Stimulated activated CD4-positive, alpha-beta T cell treated with anti-CD3 and anti-CD28 coated beads, Interleukin-2, amount 100 ng/mL, for 24 hours (primary cell): ENCODE data around the gene ETS1.
A peak's percentile ranks its signal among the peaks of the same experiment; 100 is the strongest.
"Not testable (repeated sequence)": the region's sequence is repeated elsewhere in the genome, so short reads cannot be mapped to it uniquely, and the experiment has no call there.

Source experiments
- DNase-seq, 2 donors: peaks; one replicate each; pipeline ENCODE4 v3.0.0-alpha.2; 2020

Gene ETS1

DNA sequence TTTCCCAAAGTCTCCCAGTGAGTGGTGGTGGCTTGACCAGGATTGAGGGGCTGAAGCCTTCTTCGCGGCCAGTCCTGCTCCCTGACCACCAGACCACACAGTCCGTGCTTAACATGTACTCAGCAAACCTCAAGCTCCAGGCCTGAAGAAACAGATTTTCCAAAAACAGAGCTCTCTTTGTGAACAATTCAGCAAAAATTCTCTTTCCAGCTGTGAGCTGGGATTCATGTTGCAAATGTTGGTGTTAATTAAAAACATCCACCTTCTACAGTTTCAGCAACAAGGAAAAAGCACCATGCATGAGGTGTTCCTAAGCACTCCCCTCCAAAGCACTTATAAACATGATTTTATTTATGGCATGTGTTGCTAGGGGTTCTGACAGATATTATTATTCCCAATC, 129.5 kb downstream of the ETS1 start:
- no peak for DNase-seq

DNA sequence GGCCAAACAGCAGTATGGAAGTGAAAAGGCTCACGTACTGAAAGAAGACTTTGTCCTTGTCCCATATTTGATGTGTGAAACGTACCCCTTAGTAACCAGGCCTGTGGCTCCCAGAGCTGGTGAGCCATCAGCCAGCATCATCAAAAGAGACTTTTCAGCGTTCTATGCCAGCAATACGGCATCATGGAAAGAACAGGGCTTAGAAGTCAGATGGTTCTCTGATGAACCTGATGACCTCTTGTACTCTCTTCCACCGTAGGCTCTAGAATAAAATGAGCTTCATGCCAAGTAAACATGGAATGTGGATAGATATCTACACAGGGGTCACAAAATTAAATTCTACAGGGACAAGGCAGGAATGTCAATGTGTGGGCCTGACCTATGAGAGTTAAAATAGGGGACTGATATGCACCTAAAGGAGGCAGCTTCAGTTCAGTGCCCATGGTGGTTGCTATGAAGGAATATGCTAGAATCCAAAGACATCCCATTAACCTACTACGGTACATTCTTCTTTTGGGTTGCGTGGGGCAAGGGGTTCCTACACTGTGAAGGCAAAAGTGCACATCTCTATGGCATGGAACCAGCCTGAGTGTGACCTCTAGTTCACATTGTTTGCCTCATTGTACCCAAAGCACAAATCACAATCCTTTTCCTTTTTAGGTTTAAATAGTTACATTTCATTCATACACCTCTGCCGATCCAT, 130.6 kb downstream of the ETS1 start:
- no peak for DNase-seq

DNA sequence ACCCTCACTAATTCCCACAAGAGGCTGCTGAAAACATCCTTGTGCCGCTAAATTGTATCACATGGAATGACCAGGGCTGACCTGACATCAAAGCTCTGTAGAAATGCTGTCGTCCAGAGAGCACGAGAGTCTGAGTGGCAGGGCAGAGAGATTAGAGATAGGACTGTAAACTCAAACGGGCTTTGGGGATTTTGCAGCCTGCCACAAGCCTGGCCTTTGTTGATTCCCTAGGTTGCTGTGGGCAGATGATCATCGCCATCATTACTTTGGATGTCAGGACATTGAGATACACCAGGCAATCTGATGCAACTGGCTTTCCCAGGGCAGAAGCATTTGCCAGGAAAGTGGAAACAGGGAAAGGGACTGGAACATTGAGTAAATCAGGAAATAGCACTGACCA, 131.6 kb downstream of the ETS1 start:
- no peak for DNase-seq

DNA sequence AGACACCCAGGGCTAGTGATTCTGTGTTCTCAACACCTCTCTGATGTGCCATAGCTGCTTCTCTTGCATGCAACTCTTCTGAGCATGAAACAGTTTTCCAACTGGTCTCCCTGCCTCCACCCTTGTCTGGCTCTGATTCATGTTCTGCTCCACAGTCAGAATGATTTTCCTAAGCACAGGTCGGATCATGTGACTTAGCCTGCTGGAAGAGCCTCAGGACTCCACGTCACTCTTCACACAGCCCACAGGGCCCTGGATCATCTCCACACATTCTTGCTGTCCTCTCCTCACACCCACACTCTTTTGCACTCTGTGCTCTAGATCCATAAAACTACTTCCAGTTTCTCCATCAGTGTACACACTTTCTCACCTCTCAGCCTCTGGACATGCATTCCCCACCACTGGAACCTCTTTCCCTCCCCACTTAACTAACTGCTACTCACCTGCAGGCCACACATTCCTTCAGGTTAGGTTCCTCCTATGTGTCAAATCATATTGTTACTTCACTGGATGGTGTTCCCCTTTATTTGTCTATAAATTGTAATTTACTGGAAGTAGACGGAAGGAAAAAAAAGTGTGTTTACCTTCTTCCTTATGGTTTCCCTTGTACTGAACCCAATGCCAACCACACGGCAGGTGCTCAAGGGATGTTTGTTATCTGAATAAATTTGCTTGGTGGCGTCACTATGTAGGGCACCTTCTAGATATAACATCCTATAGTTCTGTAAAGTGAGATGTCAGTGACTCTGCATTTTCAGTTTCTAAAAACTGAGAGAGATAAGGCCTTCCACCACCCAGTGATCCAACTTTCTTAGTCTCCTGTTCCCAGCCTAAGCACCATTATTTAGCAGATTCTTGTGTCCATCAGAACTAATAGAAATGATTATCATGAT, 133.7 kb downstream of the ETS1 start:
- no peak for DNase-seq

DNA sequence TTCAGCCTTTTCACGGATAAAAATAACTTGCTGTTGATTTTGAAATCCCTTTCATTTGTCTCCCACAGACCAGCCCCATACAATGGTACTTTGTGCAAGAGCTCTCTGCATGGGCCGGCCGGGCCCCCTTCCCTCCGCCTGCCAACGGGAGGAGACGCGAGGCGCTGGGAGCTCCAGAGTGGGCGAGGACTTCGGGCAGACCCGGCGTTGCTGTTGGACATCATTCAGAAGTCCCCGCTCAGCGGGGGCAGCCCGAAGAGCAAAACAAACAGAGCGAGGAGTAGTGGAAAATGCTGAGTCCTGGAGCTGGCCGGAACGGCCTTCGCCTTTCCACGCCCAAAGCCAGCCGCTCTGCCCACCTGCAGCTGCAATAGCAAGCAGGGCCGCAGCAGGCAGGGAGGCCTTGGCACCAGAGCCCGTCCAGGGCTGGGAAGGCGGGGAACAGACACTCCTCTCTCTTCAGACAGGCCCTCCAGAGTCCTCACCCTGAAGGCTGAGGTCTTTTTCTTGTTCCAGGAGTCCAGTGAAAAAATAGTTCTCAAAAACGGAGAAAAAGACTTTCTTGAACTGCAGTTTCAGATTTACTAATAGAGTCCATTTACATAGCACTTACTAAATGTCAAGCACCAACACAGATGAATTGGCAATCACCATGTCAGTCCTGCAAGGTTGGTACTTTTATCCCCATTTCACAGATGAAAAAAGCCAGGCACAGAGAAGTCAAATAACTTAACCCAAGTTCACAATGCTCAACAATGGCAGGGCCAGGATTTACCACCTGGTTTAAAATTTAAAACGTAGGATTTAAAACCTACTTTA, 135.5 kb downstream of the ETS1 start:
- DNase-seq, result no peak

DNA sequence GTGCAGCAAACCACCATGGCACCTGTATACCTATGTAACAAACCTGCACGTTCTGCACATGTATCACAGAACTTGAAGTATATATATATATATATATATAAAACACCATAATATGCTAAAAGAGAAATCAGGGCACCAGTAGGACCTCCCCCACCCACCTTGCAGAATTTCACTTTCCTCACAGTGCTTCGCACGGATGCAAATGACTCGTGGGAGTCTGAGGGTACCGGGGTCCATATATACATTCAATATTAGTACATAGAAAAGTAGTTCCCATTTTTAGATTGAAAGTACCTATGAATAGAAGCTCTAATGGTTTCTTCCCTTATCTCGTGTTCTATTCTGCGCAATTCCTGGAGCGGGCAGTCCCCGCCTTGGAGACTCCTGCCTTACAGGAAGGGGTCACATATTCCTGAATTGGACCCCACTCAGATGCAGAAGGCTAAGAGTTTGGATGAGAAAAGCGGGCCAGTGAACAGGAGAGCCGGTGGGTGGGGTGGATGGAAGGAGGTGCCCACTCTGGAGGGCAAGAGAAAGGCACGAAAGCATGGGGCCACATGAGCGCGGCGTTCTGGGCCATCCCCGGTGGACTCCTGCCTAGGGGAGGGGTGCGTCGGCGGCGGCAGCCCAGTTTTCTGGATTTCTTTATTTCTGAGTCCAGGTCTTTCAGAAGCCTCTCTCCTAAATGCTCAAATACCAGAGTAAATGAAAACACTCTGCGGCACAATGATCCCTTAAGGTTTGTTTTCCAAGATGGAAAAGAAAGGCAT, 136.3 kb downstream of the ETS1 start:
- DNase-seq, result no peak

DNA sequence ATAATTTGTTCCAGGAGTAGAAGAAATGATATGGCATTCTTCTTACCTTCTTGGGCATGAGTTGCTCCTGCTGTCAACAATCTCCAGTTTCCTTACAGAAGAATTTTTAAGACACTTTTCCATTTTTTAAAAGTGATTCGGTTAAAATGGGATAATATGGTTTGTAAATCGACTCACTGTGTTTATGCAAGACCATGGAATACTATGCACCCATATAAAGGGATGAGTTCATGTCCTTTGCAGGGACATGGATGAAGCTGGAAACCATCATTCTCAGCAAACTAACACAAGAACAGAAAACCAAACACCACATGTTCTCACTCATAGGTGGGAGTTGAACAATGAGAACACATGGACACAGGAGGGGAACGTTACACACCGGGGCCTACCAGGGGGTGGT, 136.9 kb downstream of the ETS1 start:
- not testable (repeated sequence) for DNase-seq

DNA sequence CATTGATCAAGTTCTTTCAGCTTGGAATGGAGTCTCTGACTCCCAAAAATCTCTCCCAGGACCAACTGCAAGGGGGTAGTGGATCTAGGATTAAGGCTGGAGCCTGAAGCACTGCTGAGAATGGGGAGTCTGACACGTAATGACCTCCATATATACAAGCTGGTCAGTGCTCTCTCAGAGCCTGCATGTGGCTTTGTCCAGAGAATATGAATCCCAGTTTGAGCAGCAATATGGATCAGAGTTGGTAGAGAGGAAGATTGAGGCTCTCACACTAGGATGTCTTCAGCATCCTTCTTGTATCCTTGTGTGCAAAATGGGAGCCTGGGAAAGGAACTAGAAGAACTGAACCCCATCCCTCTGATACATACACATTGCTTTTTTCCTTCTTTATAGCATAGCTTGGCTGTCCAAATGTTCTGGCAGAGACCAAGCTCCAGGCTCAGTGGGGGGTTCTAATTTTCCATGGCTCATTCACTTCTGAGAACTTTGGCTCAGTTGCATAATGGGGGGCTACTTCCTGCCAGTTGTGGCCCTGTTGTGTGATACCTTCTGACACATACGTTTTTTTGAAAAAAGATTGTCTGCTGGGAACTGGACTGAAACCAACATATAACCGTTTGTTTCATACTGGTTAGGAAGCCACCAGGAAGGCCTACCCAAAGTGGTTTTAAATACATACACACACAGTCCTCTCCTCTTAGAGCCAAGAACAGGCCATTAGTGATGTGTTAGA, 138.2 kb downstream of the ETS1 start:
- no peak for DNase-seq

DNA sequence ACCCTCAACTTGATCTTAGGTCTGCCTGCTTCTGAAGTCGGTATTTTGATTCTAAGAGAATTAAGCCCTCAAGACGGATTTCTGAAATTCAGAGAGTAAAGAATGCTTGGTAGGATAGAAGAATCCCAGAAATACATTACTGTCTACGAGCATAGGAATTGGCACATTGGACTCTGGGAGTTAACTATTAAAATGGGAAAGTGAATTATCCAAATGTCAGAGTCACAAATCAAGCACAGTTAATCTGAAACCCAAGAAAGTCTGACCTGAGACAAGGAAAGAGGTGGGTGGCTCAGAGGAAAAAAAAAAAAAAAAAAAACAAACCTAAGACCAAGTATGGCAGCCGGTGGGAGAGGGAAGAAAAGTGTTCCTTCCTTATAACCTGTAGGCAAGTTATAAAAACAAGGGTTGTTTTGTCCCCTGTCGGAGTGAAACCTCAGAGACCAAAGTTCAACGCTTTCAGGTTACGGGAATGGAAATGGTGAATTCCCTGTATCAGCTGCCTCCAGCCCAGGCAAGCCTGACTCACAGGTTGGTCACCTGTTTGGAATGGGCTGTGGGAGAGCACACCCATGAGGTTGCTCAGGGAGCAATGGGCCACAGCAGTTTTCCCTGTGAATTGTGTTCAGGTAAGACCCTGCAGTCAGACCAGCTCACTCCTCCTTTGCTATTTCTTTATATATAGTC, 139.0 kb downstream of the ETS1 start:
- DNase-seq, result no peak

DNA sequence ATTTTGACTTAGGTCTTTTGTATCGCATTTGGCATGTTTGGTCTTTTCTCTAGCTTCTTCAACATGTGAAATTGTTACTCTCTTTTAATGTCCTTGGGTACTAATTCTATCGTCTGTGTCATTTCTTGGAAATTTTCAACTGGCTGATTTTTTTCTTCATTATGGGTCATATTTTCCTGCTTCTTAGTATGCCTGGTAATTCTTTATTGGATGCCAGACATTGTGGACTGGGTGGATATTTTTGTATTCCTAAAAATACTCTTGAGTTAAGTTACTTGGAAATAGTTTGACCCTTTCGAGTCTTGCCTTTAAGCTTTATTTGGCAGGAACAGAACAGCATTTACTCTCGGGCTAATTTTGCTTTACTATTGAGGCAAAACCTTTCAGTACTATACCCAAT, 140.1 kb downstream of the ETS1 start:
- no peak for DNase-seq

DNA sequence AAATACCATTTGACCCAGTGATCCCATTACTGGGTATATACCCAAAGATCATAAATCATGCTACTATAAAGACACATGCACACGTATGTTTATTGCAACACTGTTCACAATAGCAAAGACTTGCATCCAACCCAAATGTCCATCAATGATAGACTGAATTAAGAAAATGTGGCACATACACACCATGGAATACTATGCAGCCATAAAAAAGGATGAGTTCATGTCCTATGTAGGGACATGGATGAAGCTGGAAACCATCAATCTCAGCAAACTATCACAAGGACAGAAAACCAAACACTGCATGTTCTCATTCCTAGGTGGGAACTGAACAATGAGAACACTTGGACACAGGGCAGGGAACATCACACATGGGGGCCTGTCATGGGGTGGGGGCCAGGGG, 141.4 kb downstream of the ETS1 start:
- DNase-seq, result not testable (repeated sequence)

DNA sequence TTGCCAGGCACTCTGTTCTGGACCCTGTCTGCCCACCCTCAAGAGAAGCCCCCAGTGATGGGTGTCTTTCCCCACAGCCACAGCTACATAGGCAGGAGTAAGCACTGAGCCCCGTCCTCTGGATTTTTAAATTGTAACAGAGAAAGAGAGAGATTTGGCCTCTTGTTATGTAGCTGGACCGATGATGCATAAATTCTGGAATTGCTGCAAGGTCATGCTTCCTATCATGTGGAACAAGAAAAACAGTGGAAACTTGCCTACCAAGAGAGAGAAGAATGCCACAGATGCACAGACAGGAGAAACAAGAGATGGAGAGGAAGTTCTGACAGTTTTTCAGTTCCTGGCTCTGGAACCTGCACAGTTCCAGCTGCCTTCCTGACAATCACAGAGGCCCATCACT, 150.2 kb downstream of the ETS1 start:
- no peak for DNase-seq

DNA sequence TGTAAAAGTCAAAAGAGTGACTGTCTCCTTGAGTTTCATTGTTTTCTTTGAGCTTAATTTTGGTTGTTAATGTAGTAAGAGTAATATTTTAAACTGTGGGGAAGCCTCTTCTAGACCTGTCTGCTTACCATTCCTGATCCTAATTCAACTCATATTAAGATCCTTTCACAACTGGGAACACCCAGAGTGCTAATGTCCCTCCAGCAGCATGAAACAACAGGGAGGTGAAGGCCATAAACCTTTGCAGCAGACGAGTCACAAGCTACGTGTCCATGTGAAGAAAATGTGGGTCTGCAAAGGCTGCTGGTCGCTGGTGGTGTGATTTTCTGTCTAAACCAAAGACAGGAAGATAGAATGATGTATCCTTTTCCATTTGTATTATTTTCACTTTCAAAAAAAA, 152.5 kb downstream of the ETS1 start:
- no peak for DNase-seq

DNA sequence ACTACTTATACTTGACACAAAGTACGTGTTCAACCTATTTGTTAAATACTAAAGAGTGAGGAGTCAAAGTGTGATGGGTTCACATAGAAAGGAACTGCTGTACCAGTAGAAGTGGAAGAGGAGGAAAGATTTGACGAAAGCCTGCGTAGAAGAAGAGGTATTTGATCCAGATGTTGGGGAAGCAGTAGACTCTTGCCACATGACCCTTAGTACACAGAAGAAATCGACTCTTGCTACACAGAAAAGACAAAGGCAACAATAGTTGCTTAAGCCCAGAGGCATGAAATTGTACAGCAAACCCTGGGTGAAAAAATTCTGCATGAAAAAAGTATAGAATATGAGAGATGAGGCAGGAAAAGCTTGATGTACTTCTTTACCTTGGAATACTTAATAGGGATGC, 152.9 kb downstream of the ETS1 start:
- no peak for DNase-seq

DNA sequence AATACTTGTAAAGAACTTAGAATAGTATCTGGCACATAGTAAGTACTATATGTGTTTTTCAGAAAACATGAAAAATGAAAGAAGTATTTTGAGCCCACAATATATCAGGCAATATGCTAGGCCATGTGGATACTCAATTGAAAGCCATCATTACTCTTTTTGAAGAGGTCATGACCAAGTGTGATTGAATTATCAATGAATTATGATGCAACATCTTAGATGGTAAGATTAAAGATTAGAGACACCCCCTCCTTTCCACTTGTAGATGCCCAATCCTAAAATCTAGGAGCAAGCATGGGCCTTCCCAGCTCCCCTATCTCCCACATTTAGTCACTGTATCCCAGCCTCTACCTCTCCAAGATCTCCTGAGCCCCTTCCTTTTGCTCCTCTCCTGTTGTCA, 154.4 kb downstream of the ETS1 start:
- DNase-seq, result no peak

DNA sequence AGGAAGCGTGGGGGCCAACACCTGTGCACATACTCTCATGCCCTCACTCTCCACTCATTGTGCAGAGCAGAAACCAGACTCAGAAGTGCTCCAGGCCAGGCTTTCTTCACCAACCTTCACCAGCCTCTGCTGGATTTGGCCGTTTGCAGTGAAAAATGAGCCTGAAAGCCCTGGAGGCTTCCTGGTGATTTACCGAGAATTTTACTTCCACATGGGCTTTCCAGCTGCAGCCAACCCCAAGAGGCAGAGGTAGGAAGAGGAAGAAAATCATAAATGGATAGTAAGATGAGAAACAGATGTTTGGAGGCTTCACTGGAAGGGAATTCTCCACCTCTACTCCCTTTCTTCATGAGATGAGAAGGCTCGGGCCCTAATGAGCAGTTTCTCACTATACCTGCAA, 155.4 kb downstream of the ETS1 start:
- DNase-seq, result no peak

DNA sequence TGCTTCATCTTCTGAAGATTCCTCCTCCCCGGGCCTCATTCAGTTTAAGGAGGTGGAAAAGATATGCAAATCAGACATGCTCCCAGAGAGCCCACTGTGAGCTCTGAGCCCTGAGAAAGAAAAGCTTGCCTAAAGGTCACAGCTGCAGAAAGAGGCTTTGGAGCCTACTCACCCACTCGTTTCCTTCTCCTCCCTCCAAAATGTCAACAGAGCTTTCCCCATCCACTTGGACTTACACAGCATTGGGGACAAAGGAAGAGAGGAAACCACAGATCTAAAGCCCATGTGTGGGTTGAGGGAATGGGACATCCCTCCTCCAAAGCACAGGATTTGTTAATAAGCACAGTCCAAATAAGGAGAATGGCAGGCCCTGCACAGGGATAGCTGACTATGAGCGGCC, 158.4 kb downstream of the ETS1 start:
- no peak for DNase-seq

DNA sequence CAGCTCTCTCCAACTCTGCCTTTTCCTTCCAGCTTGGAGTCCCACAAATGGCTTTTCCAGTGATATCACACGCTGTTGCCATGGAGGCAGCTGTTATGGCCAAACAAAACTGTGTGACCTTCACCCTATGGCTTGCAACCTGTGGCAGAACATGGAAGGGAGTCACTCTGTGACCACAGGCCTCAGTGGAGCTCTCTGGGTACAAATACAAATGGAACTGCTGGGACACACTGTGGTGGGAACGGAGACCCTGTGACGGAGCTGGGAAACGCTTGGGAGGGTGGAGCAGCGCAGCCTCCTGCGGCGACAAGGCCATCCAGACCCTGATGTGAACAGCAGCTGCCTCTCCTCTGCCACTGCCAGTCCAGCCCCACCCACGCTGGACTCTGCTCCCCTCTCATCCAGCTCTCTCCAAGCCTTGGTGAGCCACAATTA, 162.5 kb downstream of the ETS1 start:
- no peak for DNase-seq

DNA sequence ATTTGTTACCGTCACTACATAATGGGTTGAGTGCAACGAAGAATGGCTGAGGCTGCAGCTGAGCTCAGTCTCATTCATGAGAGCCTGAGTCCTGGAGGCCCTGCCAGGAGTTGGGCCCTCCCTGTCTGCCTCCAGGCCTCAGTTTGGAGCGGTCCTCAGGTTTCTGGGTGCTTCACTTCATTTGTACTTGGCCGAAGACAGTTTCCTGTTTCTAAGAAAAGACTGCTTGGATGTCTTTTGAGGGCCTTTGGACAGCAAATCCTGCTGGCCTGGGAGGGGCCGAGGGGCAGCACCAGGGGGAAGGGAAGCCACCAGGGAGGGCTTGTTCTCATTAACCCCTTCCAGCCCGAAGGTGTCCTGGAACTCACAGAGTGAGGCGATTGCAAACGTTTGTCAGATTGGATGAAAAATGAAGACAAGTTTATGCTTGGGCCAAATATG, 163.1 kb downstream of the ETS1 start:
- no peak for DNase-seq

DNA sequence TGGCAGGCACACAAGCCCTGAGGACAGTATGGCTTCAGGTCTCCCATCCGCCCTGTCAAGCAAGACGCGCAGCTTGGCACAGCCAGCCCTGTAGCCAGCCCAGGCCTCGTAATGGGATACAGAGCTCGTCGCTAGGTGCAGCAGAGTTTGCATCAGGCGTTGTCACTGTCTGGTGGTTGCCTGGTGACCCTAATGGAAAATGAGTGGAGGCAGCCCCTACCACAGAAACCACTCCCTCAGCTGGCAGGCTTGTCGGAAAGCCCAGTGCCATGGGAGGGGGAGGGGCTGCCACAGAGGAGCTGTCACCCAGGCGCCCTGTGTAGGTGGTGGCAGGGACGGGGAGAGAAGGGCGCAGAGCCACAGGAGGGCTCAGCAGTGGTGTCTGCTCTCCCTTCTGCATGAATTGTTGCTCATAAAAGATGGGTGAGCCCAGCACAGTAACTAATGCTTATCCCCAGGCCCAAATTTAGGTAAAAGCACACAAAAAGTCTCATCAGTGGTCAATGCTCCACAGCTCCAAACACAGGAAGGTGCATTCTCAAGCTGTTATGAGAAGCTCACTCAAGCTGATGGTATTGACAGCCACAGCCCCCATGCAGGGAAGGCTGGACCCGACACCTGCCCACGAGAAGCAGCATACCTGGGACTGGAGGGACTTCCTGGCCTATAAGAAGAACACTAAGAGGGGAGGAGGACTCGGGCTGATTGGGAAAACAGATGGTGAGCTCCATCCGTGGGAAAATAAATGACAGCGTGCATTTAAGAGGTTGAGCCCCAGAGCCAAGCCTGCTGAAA, 164.6 kb downstream of the ETS1 start:
- peak; percentile 93 to 94 for DNase-seq
